ENCODE data around the gene FAIM2.
"Not testable (repeated sequence)": the region's sequence is repeated elsewhere in the genome, so short reads cannot be mapped to it uniquely, and the experiment has no call there.

FAIM2 gene

GRCh38 chr12:49892732-49893317, 10.9 kb downstream of the FAIM2 start:
- DNase-seq, result no peak

DNA sequence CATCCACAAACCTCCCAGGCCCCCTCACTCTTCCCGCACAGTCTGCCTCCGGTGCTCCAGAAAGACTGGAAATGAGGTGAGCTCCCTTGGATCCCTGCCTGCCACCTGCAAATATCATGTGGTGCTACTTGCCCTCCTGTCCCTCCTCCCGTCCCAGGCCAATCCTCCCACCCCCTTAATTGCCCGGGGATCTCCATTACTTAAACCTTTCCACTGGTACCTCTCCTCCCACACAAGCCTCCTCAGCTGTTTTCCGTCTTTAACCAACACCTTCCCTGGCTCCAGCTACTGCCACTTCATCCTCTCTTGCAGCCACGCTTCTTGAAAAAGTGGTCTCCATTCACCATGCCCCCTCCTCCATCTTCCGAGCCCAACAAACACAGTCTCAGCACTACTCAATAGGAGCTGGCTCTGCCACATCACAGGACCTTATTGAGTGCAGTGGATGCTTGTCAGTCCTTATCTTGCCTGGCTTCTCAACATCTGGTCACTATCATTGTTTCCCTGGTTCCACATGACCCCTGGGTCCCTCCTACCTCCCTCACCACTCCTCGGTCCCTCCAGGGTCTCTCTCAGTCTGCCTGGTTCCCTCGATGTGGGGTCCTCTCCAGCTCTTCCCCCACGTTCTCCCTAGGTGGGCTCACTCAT, 11.5 kb downstream of the FAIM2 start:
- no peak for DNase-seq

DNA sequence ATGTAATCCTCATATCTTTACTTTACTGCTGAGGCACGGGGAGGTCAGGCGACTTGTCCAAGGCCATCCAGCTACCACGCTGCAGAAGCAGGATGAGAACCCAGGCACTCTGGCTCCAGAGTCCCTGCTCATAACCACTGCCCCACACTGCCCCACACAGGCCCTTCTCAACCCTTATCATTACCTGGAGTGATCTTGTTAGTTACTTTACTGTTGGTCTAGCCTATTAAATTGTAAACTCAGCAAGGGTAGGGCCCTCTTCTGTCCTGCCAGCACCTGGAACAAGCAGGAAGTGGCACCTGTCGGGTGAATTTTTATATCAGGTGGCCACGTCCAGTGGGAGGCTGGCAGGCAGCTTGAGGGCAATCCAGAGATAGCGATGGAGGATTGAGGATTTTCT, 12.2 kb downstream of the FAIM2 start:
- DNase-seq, result no peak

- no peak for DNase-seq
Measured at GRCh38 chr12:49891012-49891411, 12.7 kb downstream of the FAIM2 start.

GRCh38 chr12:49890096-49890461, 13.6 kb downstream of the FAIM2 start:
- no peak for DNase-seq

- no peak for DNase-seq
Measured at GRCh38 chr12:49889361-49890095, 14.2 kb downstream of the FAIM2 start.

- no peak for DNase-seq
Measured at GRCh38 chr12:49888461-49889151, 15.1 kb downstream of the FAIM2 start.

GRCh38 chr12:49887536-49888401, 15.9 kb downstream of the FAIM2 start:
- no peak for DNase-seq

- DNase-seq, result no peak
Measured at GRCh38 chr12:49887091-49887490, 16.6 kb downstream of the FAIM2 start.

GRCh38 chr12:49885663-49886461, 17.8 kb downstream of the FAIM2 start:
- no peak for DNase-seq

GRCh38 chr12:49885118-49885517, 18.6 kb downstream of the FAIM2 start:
- DNase-seq, result no peak

- no peak for DNase-seq
Measured at GRCh38 chr12:49882851-49883464, 20.7 kb downstream of the FAIM2 start.

- no peak for DNase-seq
Measured at GRCh38 chr12:49882248-49882850, 21.4 kb downstream of the FAIM2 start.

- no peak for DNase-seq
Measured at GRCh38 chr12:49881415-49882247, 22.1 kb downstream of the FAIM2 start.

- DNase-seq, result no peak
Measured at GRCh38 chr12:49880756-49881414, 22.8 kb downstream of the FAIM2 start.

GRCh38 chr12:49879065-49879464, 24.6 kb downstream of the FAIM2 start:
- not testable (repeated sequence) for DNase-seq

DNA sequence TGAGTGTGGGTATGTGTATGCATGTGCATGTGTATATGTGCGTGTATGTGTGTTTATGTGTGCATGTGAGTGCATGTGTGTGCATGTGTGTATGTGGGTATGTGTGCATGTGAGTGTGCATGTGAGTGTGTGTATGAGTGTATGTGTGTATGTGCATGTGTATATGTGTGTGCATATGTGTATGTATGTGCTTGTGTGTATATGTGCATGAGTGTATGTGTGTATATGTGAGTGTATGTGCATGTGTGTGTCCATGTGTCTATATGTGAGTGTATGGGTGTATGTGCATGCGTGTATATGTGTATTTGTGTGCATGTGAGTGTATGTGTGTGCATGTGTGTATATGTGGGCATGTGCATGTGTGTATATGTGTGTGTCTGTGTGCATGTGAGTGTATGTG, 25.7 kb downstream of the FAIM2 start:
- DNase-seq, result no peak

DNA sequence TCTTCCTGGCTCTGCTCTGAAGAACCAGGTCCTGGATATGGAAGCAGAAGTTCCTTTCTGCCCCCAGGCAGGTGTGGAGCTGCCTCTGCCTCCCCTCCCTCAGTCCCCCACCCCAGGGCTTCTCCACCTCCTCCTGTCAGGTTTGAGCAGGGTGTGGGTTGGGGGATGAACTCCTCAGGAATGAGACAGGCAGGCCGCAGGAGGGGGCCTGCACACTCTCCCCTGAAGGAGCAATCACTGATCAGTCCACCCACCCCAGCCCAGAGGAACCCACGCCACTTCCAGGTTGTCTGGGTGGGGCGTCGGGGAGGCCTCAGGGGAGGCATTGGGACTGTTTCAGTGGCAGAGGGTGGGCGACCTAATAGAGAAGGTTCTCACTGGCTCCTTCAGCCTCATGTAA, 26.6 kb downstream of the FAIM2 start:
- no peak for DNase-seq

- no peak for DNase-seq
Measured at GRCh38 chr12:49876070-49876469, 27.6 kb downstream of the FAIM2 start.
